Stimulated activated CD4-positive, alpha-beta T cell treated with anti-CD3 and anti-CD28 coated beads, Interleukin-2, amount 100 ng/mL, for 24 hours (primary cell): ENCODE measurements around the gene SSX2IP.
A peak's percentile ranks its signal among the peaks of the same experiment; 100 is the strongest.

Experiments
- DNase-seq, 2 donors: peaks; one replicate each; pipeline ENCODE4 v3.0.0-alpha.2; 2020

Gene SSX2IP

DNA sequence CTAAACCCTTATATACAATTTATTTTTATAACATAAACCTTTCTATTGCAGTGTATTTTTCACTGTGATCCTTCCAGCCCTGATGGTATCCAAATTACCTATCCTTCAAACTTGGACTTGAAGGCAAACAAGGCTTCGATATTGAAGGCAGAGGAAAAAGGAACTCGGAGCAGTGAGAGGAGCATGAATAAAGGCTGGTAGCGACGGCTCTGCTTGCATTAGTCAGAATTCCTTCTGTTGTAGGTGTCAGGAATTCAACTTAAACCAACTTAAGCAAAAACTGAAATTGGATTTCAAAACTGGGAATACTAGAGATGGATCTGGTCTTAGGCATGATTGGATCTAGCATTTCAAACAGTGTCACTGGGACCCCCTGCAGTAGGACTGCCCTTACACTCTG lies 17.8 kb upstream of the SSX2IP start:
- DNase-seq, result no peak

DNA sequence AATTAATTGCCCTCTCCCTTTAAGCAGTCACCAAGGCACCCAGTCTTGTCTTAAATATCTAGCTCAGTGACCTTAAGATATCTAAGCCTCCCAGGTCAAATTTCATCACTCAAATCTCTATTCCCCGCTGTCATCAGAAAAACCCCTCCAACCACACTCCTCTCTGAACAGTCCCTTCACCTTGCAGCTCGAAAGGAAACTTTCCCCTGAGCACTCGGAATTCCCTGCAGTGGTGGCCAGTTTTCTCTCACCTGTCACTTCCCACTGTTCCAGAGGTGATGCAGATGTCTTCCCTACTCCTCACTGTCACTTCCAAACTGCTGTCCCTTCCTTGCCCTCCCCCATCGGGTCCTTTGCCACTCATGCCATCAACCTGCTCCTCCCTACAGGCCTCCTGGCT lies 15.3 kb upstream of the SSX2IP start:
- no peak for DNase-seq

DNA sequence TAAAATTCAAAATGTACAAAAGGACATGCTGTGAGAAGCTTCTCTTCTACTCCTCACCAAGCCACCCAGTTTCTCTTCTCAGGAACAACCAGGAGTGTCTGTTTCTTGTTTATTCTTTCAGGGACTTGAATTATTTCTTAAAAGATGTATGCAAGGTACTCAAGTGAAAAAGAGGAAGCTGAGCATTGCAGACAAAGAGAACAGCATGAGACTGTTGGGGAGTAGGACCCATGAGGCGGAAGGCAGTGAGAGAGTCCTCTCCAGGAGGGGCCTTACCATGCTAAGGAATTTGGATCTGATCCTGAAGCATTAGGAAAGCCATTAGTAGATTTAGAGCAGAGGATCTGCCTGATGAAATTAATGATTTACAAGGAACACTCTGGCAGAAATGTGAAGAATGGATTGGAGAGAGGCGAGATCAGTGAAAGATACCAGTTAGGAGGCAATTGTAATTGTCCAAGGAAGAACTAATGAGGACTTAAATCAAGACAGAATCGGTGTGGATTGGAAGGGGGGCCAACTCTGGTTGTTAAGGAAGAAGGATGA lies 14.7 kb upstream of the SSX2IP start:
- no peak for DNase-seq

DNA sequence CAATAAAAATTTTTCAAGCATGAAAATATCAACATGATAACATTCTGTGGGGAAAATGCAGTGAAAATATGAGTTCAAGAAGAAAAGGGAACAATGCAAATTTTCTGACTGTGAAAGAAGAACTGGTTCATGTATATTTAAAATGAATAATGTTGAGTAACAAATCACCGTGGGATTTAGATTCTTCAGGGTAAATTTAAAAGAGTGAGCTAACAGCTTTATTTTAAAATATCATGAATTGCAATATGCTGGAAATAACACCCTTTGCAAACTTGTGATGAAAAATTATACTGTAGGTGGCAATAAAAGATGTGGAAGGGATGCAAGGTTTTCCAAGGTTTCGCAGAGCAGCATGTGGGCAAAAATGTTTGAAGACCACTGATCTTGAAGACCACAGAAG lies 13.2 kb upstream of the SSX2IP start:
- no peak for DNase-seq

DNA sequence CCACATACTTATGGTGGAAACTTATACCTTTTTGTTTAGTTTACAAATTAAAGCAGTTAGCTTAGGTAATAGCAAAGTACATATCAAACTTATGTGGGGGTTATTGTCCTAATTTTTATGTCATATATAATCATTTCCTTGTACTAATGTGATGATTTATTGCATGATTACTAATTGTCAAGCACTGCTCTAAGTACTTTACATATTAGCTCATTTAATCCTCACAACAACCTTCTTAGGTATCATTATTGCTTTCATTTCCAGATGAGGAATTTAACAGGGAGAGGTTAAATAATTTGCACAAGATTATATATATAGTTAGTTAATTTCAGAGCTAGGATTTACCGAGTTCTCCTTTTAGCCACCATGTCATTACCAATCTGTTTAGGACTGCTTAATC lies 11.9 kb upstream of the SSX2IP start:
- DNase-seq, result no peak

DNA sequence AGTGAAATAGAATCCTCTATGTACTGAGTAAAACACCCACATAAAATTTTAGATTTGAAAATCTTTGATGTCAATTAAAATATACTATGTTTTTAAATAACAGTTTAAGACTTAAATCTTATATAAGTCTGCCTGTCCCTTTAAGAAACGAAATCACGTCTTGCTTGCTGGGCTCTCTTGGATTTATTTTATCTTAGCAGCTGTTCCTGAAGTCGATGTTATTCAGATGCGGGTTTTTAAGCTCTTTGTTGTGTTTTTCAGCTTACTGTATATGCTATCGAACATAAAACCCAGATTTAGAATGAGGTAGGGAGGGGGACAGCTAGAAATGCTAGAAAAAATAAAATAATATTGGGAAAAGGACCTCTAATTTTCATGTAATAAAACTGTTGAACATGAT lies 11.1 kb upstream of the SSX2IP start:
- no peak for DNase-seq

DNA sequence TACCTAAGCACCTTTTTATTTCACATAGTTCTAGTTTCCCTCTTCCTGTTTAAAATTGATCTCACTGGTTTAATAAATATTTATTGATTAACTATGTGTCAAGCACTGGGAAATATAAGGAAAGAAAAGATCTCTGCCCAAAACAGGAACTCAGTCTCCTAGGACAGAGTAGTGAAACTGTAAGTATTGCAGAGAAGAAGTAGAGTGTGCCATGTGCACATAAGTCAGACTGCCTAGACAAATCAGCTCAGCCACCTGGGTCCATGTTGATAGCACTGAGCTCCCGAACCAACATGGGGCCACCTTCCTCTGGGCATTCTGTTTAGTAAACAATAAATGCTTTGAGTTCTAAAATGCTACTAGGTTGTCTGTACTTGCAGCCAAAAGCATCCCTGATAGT lies 9.8 kb upstream of the SSX2IP start:
- no peak for DNase-seq

DNA sequence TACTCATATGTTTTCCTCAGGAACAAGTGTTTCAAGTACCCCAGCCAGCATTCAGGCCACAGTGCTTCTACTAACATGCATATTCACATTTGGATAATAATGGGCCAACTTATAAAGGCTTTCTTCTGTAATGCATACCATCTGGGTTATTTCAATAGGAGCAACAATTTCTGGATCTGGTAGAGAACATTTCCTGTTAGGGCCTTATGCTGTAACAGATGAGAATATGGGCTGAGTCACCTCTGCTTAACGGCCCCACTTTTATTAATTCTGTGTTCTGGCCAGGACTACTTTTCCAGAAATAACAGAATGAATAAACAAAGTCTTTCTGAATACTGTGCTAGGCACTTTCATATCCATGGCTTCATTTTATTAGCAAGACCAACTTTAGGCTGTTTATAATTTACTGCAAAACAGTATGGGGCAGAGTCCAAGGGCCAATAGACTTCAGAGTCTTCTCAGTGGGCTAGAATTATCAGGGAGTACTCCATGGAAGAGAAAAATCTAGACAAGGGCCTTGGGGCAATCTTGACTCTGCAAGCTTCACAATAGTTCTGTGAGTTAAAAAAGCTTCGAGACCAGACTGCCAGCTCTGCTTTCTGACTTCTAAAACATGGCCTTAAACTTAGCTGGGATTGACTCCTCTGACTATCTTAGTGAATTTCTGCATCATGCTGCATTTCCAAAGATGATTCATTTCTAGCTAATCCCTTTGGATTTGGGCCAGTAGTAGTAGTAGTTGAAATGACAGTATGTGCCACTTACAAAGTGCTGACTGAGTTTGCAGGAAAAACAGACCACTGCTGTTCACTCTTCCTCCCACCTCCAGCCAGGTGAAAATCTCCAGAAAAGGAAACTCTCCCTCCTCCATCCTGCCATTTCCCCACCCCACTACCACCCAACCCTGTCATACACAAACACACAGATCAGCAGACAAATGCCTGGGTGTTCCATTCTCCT lies 8.2 kb upstream of the SSX2IP start:
- DNase-seq, result no peak

DNA sequence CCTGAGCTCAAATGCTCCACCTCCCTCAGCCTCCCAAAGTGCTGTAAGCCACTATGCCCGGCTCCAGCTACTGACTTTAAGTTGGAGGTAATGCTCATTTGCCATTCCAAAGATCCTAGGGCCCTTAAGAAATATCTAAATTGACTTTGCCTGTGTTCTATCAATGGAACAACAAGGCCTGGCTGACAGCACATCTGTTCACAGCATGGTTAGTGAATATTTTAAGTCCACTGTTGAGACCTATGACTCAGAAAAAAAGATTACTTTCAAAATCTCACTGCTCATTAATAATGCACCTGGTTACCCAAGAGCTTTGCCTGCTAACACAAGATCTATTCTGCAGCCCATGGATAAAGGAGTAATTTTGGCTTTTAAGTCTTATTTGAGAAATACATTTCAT lies 3.5 kb upstream of the SSX2IP start:
- no peak for DNase-seq

DNA sequence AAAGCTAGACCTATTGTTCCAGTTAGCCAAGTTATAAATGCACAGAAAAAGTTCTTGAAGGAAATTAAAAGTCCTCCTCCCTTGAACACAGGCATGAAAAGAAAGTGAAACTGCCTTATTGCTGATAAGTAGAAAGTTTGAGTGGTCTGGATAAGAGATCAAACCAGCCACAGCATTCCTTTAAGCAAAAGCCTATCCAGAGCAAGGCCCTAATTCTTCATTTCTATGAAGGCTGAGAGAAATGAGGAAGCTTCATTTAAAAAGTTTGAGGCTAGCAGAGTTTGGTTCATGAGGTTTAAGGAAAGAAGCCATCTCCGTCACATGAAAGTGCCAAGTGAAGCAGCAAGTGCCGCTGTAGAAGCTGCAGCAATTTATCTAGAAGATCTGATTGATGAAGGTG lies 2.7 kb upstream of the SSX2IP start:
- DNase-seq, result no peak

DNA sequence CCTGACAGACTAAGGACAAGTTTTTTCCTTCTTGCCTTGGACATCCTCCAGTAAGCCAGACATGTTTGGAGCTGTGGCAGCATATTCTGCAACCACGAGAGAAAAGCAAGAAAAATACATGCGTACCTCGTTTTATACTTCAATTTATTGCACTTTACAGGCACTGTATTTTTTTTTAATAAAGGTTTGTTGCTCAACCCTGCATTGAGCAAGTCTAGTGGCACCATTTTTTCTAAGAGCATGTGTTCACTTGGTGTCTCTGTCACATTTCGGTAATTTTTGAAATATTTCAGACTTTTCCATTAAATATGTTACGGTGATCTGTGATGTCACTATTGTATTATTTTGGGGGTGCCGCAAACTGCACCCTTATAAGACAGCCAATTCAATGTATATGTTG lies 2.1 kb upstream of the SSX2IP start:
- DNase-seq, result no peak

DNA sequence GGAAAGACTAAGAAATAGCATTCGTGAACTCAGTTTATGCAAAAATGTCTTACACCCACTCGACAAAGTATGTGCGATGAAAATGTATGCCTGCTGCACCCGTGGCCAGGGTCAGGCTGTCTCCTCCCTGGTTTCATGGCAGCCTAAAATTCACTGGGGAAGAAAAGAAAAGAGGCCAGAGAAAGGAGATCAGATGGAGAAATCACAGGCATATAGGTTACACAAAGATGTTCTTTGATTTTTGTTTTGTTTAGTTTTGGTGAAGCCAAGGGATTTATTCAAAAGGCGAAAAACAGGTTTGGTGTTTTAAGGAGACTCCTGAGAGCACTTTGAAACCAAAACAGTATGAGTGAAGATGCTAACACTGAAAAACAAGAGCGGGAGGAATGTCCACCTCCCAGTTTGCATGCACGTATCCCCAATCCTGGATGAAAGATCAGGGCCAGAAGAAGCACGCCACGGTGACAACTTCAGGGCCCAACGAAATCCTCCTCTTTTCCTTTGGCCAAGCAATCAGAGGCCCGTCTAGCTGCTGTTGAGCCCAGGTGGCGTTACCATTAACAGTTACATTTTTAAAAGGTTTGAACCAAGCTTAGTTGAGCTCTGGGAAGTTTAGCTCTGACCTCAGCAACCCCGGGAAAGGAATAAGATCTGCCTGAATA lies 992 bp upstream of the SSX2IP start:
- DNase-seq, result no peak

DNA sequence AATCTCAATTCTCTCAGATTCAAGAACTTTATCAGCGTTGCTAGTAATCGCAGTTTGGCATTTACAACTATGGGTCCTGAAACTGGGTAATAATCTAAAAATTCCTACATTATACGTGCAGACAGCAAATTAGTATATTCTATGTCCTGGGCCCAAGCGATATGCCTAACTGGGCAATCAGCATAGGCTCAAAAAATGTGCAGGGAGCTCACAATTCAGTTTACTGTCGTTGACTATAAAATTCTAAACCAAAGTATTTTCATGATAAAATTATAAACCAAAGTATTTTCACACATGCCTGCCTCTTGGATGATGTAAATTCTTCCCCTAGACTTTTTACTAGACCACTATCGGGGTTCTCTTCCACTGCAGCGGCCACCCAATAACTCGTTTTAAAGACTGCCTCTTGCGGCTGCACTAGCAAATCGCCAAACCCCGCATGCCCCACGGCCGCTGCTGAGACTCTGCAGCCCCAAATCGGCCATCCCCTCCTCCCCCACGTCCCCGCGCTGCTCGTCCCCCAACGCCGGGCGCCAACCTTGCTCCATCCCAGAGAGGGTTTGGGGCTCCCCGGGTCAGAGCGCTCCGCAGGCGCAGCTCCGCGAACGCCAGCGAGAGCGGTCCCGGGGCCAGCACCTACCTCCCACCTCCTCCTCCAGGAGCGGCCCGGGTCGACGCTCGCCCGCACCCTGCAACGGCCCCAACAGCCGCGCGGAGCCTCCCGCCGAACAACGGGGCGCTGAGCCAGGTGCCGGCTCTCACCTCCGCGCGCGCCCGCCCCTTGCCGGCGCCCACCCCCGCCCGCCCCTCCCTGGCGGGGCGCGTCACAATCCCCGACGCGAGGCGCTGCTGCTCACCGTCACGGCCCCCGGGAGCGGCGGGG lies 506 bp downstream of the SSX2IP start:
- DNase-seq, result peak in 1 of 2 donors; percentile 52

DNA sequence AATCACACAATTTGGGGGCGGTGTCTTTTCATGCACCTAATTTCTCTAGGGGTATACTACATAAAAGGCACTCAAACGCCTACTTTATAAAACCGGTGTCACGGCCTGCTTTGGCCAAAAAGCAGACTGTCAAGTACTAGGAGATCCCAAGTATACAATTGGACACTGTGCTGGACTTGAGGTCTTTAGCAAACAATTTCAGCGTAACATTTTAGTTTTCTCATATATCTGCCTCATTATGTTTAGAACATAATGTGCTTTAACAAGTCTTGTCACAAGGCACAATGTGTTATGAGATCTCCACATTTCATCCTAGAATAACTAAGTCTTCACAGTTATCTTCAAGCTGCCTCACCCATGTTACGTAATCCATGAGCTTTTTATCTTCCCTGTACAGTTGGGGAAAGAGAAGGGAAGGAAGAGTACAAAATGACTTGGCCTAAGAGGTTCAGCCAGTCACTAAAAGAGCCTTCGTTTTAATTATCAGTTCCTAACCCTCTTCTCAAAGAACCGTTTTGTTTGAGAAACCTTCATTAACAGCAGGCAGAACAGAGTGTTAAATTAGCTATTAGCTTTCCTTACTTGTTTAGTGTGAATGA lies 1.7 kb downstream of the SSX2IP start:
- DNase-seq, result no peak

DNA sequence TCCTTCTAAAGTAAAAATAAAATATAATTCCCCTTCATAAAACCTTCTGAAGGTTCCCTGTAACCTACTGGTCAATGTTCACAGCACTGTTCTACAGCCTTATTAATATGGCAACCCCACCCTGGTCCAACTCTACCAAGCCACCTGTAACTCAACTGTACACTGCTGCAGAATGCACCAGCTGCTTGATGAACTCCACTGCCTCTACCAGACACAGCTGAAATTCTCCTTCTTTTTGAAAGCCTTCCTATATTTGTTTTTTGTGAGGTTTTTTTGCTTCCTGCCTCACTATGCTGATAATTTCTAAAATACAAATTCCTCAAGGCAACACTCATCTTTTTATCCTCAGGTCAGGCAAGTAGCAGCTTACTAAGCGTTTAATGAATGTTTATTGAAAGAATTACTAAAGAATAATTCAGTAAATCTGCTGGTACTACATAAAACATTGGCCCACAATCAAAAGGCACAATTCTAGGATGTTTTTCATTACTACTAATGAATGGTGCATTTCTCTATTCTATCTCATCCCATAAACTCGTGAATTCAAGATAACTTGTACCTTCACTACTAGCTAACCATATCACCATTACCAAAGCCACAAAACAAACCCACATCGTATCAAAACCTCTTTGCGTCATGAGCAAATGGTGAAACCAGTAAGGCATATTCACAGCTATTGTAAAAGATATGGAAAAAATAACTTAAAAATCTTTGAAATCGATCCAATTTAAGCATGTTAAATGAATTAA lies 2.4 kb downstream of the SSX2IP start:
- DNase-seq, result no peak

DNA sequence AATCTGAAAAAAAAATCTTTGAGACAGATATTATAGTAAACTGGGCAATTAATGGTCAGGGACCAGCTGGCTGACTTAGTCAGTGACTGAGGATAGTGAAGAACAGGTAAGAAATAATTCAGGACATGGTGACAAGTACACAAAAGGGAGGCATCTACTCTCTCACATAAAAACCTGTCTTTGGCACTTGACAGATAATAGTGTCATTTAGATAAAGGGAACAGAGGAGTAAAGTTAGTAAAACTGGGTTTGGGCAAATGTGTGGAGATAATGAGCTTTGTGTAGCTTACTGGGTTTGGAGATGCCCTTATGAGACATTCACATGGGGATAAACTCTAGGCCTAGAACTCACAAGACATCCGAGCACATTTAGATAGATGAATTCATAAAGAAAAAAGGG lies 4.0 kb downstream of the SSX2IP start:
- no peak for DNase-seq

DNA sequence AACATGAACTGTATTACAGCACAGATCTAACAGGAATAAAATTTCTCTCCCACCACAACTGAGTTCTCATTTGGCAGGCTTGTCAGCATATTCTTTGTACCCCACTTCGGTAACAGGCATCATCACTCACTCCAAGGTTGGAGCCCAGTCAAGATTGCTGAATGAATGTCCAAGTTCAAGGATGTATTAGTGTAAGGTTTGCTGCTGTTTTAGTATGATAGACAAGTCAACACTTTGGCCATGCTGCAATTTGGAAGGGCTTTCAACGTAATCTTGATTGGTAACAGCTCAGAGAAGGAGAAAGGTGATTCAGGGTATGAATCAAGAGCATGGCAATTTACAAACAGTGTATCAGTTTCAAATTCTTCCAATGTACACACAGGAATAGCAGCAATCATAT lies 6.8 kb downstream of the SSX2IP start:
- DNase-seq, result no peak

DNA sequence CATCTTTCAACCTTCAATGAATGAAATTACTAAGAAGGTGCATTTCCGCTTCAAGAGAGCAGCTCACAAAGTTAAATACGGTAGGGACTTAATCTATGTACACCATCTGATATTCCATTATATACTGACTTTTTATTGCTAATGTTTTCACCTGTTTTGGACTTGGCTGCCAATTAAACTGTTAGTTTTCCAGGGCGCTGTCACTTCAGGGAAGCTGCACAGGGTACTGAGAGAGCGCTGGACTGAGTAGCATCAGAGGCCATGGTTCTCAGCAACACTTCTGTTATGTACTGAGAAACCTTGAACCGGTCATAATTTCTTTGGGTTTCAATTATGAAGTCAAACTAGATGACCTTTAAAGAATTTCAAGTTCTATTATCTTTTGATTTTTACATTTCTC lies 8.2 kb downstream of the SSX2IP start:
- DNase-seq, result no peak

DNA sequence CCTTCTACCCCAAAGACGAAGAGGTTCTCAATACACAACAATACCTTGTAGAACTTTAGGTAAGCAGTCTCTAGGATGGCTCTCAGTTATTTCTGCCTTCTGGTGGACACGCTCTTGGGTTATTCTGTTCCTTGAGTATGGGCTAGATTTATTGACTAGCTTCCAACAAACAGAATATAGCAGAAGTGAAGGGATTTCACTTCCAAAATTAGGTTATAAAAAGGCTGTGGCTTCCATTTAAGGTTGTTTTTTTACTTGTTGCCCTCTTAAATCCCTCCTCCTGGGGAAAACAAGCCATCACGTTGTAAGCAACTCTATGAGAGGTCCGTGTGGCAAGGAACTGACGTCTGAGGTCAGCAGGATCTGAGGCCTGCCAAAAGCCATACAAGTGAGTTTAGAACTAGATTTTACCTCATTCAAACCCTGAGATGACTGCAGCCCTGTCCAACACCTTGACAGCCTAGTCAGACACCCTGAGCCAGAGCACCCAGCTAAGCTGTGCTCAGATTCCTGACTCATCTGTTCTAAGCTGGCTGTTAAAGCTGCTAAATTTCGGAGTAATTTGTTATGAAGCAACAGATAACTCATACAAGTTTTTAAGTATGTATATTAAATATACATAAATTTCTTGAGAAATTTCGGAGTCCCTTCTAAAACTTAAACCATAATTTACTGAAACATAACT lies 12.7 kb downstream of the SSX2IP start:
- no peak for DNase-seq

DNA sequence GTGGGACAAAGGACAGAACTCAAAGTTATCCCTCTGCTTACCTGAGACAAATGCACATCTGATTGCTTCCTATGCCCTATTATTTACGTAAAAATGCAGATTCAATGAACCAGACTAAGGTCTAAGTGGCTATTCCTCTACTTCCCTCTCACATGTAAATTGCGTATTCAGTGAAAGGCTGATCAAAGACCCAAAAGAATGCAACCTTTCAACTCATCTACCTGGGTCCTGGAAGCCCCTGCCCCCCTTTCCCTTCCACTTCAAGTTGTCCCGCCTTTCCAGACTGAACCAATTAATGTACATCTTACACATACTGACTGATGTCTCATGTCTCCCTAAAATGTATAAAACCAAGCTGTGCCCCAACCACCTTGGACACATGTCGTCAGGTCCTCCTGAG lies 14.6 kb downstream of the SSX2IP start:
- no peak for DNase-seq

DNA sequence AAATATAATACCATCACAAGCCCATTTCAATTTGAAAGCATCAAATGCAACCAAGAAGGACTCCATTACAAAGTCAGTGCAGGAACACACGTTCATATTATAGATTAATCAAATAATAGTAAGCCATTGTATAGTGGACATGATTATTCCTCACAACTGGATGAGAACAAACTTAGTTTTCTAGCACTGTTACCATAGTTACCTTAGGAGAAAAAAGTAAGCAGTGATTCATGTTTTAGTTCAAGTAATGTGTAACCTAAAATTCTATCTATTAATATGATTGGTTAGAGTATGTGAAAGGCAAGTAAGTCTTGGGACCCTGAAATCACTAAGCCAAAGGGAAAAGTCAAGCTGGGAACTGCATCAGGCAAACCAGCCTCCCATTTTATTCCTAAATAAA lies 15.2 kb downstream of the SSX2IP start:
- DNase-seq, result no peak
